Measurements from ENCODE around the gene PRMT2.
"Not testable (repeated sequence)": the region's sequence is repeated elsewhere in the genome, so short reads cannot be mapped to it uniquely, and the experiment has no call there.

PRMT2 gene

GRCh38 chr21:46699104-46699503 lies 63.6 kb downstream of the PRMT2 start:
- not testable (repeated sequence) for H3K9ac ChIP-seq (ENCODE audit: insufficient read length, low read depth); H3K4me1 ChIP-seq (ENCODE audit: insufficient read depth, insufficient read length); H3K4me3 ChIP-seq (ENCODE audit: insufficient read length, low read depth); DNase-seq (ENCODE audit: low read depth, low spot score); H3K9me3 ChIP-seq (ENCODE audit: insufficient read depth, low read length); H3K36me3 ChIP-seq (ENCODE audit: insufficient read depth, insufficient read length, low read length); H3K27me3 ChIP-seq (ENCODE audit: insufficient read depth, insufficient read length)
